Trophoblast cell (in vitro differentiated cells and primary cell): Measurements from ENCODE around the gene POU3F3.
A peak's percentile ranks its signal among the peaks of the same experiment; 100 is the strongest.

ENCODE experiments used
- DNase-seq, 2 donors: peaks; one replicate each; pipeline ENCODE4 v3.0.0-alpha.2; 2016
- H2AFZ ChIP-seq: 2 replicates; pipeline ENCODE4 v1.6.1; 2013; ENCODE audit warnings: low read length, moderate library complexity, mild to moderate bottlenecking; ENCODE audit not compliant: insufficient read depth, poor library complexity
- H2AK5ac ChIP-seq: 2 replicates; pipeline ENCODE4 v1.6.1; 2013; ENCODE audit warnings: mild to moderate bottlenecking, low read length
- H2BK120ac ChIP-seq: 2 replicates; pipeline ENCODE4 v1.6.1; 2013; ENCODE audit warnings: low read length, mild to moderate bottlenecking, moderate library complexity; ENCODE audit not compliant: insufficient read depth, poor library complexity
- H2BK12ac ChIP-seq: 2 replicates; pipeline ENCODE4 v1.6.1; 2013; ENCODE audit warnings: mild to moderate bottlenecking, low read length, moderate library complexity
- H2BK5ac ChIP-seq: 2 replicates; pipeline ENCODE4 v1.6.1; 2013; ENCODE audit warnings: low read length, low read depth, moderate library complexity, mild to moderate bottlenecking; ENCODE audit not compliant: poor library complexity
- H3K14ac ChIP-seq: 2 replicates; pipeline ENCODE4 v1.6.1; 2013; ENCODE audit warnings: mild to moderate bottlenecking, low read length
- H3K18ac ChIP-seq: 2 replicates; pipeline ENCODE4 v1.6.1; 2013; ENCODE audit warnings: mild to moderate bottlenecking, low read length
- H3K23ac ChIP-seq: 2 replicates; pipeline ENCODE4 v1.6.1; 2013; ENCODE audit warnings: low read length
- H3K27ac ChIP-seq: 2 replicates; pipeline ENCODE4 v1.5.1; 2013; ENCODE audit warnings: low read depth, mild to moderate bottlenecking, inconsistent platforms, low read length, moderate library complexity
- H3K27me3 ChIP-seq: 2 replicates; pipeline ENCODE4 v1.6.1; 2013; ENCODE audit warnings: inconsistent platforms, mild to moderate bottlenecking, low read length, moderate library complexity; ENCODE audit not compliant: insufficient read depth
- H3K36me3 ChIP-seq, 2 experiments: 1 replicate in 1 of 2; 2 replicates in 1 of 2; pipeline ENCODE4 v1.6.1; 2013; ENCODE audit warnings: low read length in 2 of 2, mild to moderate bottlenecking in 2 of 2, moderate library complexity in 1 of 2; ENCODE audit not compliant: insufficient read depth in 2 of 2, control insufficient read depth in 1 of 2
- H3K4ac ChIP-seq: 2 replicates; pipeline ENCODE4 v1.6.1; 2013; ENCODE audit warnings: low read depth, mild to moderate bottlenecking, low read length, moderate library complexity
- H3K4me1 ChIP-seq, 2 experiments: 1 replicate in 1 of 2; 2 replicates in 1 of 2; pipeline ENCODE4 v1.6.1; 2013; ENCODE audit warnings: low read length in 2 of 2, mild to moderate bottlenecking in 2 of 2, moderate library complexity in 1 of 2; ENCODE audit not compliant: insufficient read depth in 2 of 2, control insufficient read depth in 1 of 2
- H3K4me2 ChIP-seq: 2 replicates; pipeline ENCODE4 v1.6.1; 2013; ENCODE audit warnings: inconsistent platforms, mild to moderate bottlenecking, low read length, moderate library complexity
- H3K4me3 ChIP-seq: 2 replicates; pipeline ENCODE4 v1.5.1; 2013; ENCODE audit warnings: mild to moderate bottlenecking, low read depth, low read length, inconsistent platforms
- H3K79me1 ChIP-seq: one replicate; pipeline ENCODE4 v1.6.1; 2013; ENCODE audit warnings: low read length
- H3K79me2 ChIP-seq: 2 replicates; pipeline ENCODE4 v1.6.1; 2013; ENCODE audit warnings: low read length, mild to moderate bottlenecking; ENCODE audit not compliant: control insufficient read depth, insufficient read depth, poor library complexity
- H3K9ac ChIP-seq: 2 replicates; pipeline ENCODE4 v1.6.1; 2013; ENCODE audit warnings: mild to moderate bottlenecking, low read length
- H3K9me3 ChIP-seq: 2 replicates; pipeline ENCODE4 v1.6.1; 2013; ENCODE audit warnings: low read depth, mild to moderate bottlenecking, control low read depth, inconsistent platforms, low read length; ENCODE audit not compliant: insufficient read depth
- H4K12ac ChIP-seq: 2 replicates; pipeline ENCODE4 v1.6.1; 2013; ENCODE audit warnings: low read depth, mild to moderate bottlenecking, low read length, moderate library complexity
- H4K8ac ChIP-seq: 2 replicates; pipeline ENCODE4 v1.6.1; 2013; ENCODE audit warnings: low read depth, mild to moderate bottlenecking, low read length, moderate library complexity
- H4K91ac ChIP-seq: one replicate; pipeline ENCODE4 v1.6.1; 2013; ENCODE audit warnings: low read depth, mild to moderate bottlenecking, low read length, moderate library complexity
- WGBS: extraction: QIAGEN DNeasy Blood & Tissue Kit; methylation state at CpG from one replicate; pipeline ENCODE4 v1.1.7; 2013; ENCODE audit warnings: missing lambda C conversion rate; ENCODE audit not compliant: insufficient read length, insufficient coverage; ENCODE audit errors: extremely low coverage; 5-methylcytosine and 5-hydroxymethylcytosine counted together

The POU3F3 gene

GRCh38 chr2:104868505-104868866 lies 14.6 kb downstream of the POU3F3 start:
- Histone ChIP-seq H3K9ac (no peak overlapping the region), H4K8ac (no peak overlapping the region)
- no CpG with 5 or more reads among the region's 4 CpGs for WGBS

GRCh38 chr2:104870100-104870975 lies 16.4 kb downstream of the POU3F3 start:
- Histone ChIP-seq H4K91ac (no peak overlapping the region), H3K4me1 (peaks cover 4 to 11% of the 10 kb centered on the region in 2 experiments), H2BK12ac (no peak overlapping the region), H3K4me2 (no peak overlapping the region), H2AFZ (no peak overlapping the region), H3K18ac (no peak overlapping the region), H2BK120ac (no peak overlapping the region), H3K4ac (no peak overlapping the region), H3K27ac (no peak overlapping the region), H3K9ac (no peak overlapping the region), H3K36me3 (no peaks in the 10 kb centered on the region), H4K12ac (no peak overlapping the region), H3K14ac (no peak overlapping the region), H4K8ac (no peak overlapping the region), H3K4me3 (no peak overlapping the region), H3K23ac (no peak overlapping the region), H3K9me3 (peaks cover 11% of the 10 kb centered on the region), H3K27me3 (peaks cover 75% of the 10 kb centered on the region), H3K79me2 (no peaks in the 10 kb centered on the region), H2AK5ac (no peak overlapping the region), H3K79me1 (no peaks in the 10 kb centered on the region), H2BK5ac (no peak overlapping the region)
- WGBS: no CpG with 5 or more reads among the region's 4 CpGs
- no peak for DNase-seq

More at GRCh38 chr2:104868505-104868866, 14.6 kb downstream of the POU3F3 start:
- H4K91ac ChIP-seq: no peak overlapping the region
- H2BK12ac ChIP-seq: no peak overlapping the region
- no peak overlapping the region for H3K4ac ChIP-seq
- H3K14ac ChIP-seq: no peak overlapping the region
- no peak for DNase-seq
- H3K23ac ChIP-seq: no peak overlapping the region
- peak overlapping the region; percentile 10 for H3K4me3 ChIP-seq
- peaks cover 4 to 11% of the 10 kb centered on the region in 2 experiments for H3K4me1 ChIP-seq
- no peak overlapping the region for H2AFZ ChIP-seq
- no peaks in the 10 kb centered on the region for H3K79me1 ChIP-seq
- H3K27ac ChIP-seq: no peak overlapping the region
- H2AK5ac ChIP-seq: no peak overlapping the region
- no peaks in the 10 kb centered on the region for H3K36me3 ChIP-seq
- H3K27me3 ChIP-seq: peaks cover 89% of the 10 kb centered on the region
- peaks cover 11% of the 10 kb centered on the region for H3K9me3 ChIP-seq
- H3K18ac ChIP-seq: no peak overlapping the region
- H3K79me2 ChIP-seq: no peaks in the 10 kb centered on the region
- no peak overlapping the region for H4K12ac ChIP-seq
- H3K4me2 ChIP-seq: no peak overlapping the region
- H2BK5ac ChIP-seq: no peak overlapping the region
- no peak overlapping the region for H2BK120ac ChIP-seq

GRCh38 chr2:104871649-104871971 lies 17.7 kb downstream of the POU3F3 start:
- Histone ChIP-seq H3K9me3 (peaks cover 10% of the 10 kb centered on the region), H3K14ac (no peak overlapping the region), H3K27me3 (peaks cover 64% of the 10 kb centered on the region), H4K12ac (no peak overlapping the region), H3K27ac (no peak overlapping the region), H3K79me1 (no peaks in the 10 kb centered on the region), H3K36me3 (no peaks in the 10 kb centered on the region), H4K91ac (no peak overlapping the region), H3K4me2 (peak overlapping the region; percentile 95), H3K9ac (no peak overlapping the region), H4K8ac (no peak overlapping the region), H3K4ac (no peak overlapping the region), H2AFZ (no peak overlapping the region), H3K23ac (no peak overlapping the region), H3K18ac (no peak overlapping the region), H3K4me1 (peaks cover 4 to 11% of the 10 kb centered on the region in 2 experiments), H3K79me2 (no peaks in the 10 kb centered on the region), H2BK12ac (no peak overlapping the region), H2BK5ac (no peak overlapping the region), H2AK5ac (no peak overlapping the region), H2BK120ac (no peak overlapping the region), H3K4me3 (no peak overlapping the region)
- whole genome bisulfite sequencing: no CpG with 5 or more reads among the region's 8 CpGs
- DNase-seq: no peak

- H4K91ac ChIP-seq: no peak overlapping the region
- no peak overlapping the region for H3K4ac ChIP-seq
- no peak overlapping the region for H3K14ac ChIP-seq
- H3K27ac ChIP-seq: no peak overlapping the region
- no peak overlapping the region for H2BK5ac ChIP-seq
- no peaks in the 10 kb centered on the region for H3K79me1 ChIP-seq
- H3K27me3 ChIP-seq: peaks cover 58% of the 10 kb centered on the region
- peaks cover 4 to 11% of the 10 kb centered on the region in 2 experiments for H3K4me1 ChIP-seq
- no peak overlapping the region for H4K8ac ChIP-seq
- DNase-seq: no peak
- H3K4me2 ChIP-seq: peak overlapping the region; percentile 95
- H2BK120ac ChIP-seq: no peak overlapping the region
- WGBS: no CpG with 5 or more reads among the region's 65 CpGs
- no peaks in the 10 kb centered on the region for H3K36me3 ChIP-seq
- H2BK12ac ChIP-seq: no peak overlapping the region
- H2AFZ ChIP-seq: no peak overlapping the region
- no peaks in the 10 kb centered on the region for H3K79me2 ChIP-seq
- no peak overlapping the region for H4K12ac ChIP-seq
- H3K9me3 ChIP-seq: peaks cover 8% of the 10 kb centered on the region
- peak overlapping the region; percentile 20 for H3K9ac ChIP-seq
- no peak overlapping the region for H2AK5ac ChIP-seq
- H3K23ac ChIP-seq: no peak overlapping the region
- no peak overlapping the region for H3K18ac ChIP-seq
- H3K4me3 ChIP-seq: no peak overlapping the region
These were observed 18.3 kb downstream of the POU3F3 start for GRCh38 chr2:104871972-104872865.
